Measurements from ENCODE around the gene EPG5.

DNA sequence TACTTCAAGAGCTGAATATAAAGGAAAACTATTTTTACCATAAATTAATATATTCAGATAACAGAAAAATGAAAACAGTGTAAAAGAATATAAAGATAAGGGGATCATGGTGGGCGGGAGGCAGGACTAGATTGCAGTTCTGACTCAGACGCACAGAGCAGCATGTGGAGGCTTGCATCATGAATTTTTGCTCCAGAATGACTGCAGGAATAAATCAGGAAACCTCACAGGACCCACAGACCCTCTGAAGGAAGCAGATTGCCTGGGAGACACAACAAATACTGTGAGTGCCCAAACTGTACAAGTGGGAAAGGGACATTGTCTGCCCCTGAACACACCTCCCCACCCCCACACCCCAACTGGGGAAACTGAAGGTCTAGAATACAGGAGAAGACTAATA, 160.9 kb downstream of the EPG5 start:
- TF ChIP-seq EP300 (IDR thresholded peaks at IDR 0.05), result no peak
- TF ChIP-seq, protein P1, sequence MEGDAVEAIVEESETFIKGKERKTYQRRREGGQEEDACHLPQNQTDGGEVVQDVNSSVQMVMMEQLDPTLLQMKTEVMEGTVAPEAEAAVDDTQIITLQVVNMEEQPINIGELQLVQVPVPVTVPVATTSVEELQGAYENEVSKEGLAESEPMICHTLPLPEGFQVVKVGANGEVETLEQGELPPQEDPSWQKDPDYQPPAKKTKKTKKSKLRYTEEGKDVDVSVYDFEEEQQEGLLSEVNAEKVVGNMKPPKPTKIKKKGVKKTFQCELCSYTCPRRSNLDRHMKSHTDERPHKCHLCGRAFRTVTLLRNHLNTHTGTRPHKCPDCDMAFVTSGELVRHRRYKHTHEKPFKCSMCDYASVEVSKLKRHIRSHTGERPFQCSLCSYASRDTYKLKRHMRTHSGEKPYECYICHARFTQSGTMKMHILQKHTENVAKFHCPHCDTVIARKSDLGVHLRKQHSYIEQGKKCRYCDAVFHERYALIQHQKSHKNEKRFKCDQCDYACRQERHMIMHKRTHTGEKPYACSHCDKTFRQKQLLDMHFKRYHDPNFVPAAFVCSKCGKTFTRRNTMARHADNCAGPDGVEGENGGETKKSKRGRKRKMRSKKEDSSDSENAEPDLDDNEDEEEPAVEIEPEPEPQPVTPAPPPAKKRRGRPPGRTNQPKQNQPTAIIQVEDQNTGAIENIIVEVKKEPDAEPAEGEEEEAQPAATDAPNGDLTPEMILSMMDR (IDR thresholded peaks at IDR 0.05), result no peak
- no peak for TF ChIP-seq POLR2A (IDR thresholded peaks at IDR 0.05; ENCODE audit: low read depth)

All from esophagus muscularis mucosa (tissue), 4 donors.